SJSA1 (cell line): ENCODE results near the gene SLC6A9. TPM values are rescaled to one million over a fixed set of nuclear protein-coding genes. Genes with fewer than 3 reads are reported as not detected.

Source experiments
- DNase-seq, 2 experiments: peaks; one replicate each; pipeline ENCODE4 v3.0.0-alpha.2; 2015 to 2020; ENCODE audit warnings: low spot score in 2 of 2, low read depth in 1 of 2
- H3K27ac ChIP-seq: fragments of 250-450 bp; sonication (Bioruptor Pico); 2 replicates; pipeline ENCODE4 v1.5.1; 2020; ENCODE audit warnings: mild to moderate bottlenecking, moderate library complexity
- H3K27me3 ChIP-seq: fragments of 250-450 bp; sonication (Bioruptor Pico); replicated peaks from 2 replicates; pipeline ENCODE4 v1.5.1; 2020; ENCODE audit warnings: mild to moderate bottlenecking, moderate library complexity
- H3K36me3 ChIP-seq: fragments of 250-450 bp; sonication (Bioruptor Pico); 2 replicates; pipeline ENCODE4 v1.5.1; 2020; ENCODE audit warnings: mild to moderate bottlenecking
- H3K4me1 ChIP-seq: fragments of 250-450 bp; sonication (Bioruptor Pico); replicated peaks from 2 replicates; pipeline ENCODE4 v1.6.1; 2021; ENCODE audit warnings: mild to moderate bottlenecking
- H3K4me3 ChIP-seq: fragments of 250-450 bp; sonication (Bioruptor Pico); 2 replicates; pipeline ENCODE4 v1.5.1; 2020; ENCODE audit warnings: mild to moderate bottlenecking
- H3K9me3 ChIP-seq: fragments of 250-450 bp; sonication (Bioruptor Pico); replicated peaks from 2 replicates; pipeline ENCODE4 v1.5.1; 2020; ENCODE audit warnings: mild to moderate bottlenecking
- total RNA-seq: library from RNA; depleted of rRNA; stranded (reverse); fragments of >200 nt; shearing (Covaris generic); gene quantifications from 2 replicates; pipeline ENCODE4 v1.2.3, GENCODE V29; 2014

Gene SLC6A9
- total RNA-seq, 1 experiment from 2014 or later, result 0.66 TPM

GRCh38 chr1:43984855-43985254 lies 46.4 kb downstream of the SLC6A9 start:
- H3K4me1 ChIP-seq, result peaks cover 8% of the 10 kb centered on the region
- H3K27ac ChIP-seq, result no peak overlapping the region
- H3K27me3 ChIP-seq, result no peaks in the 10 kb centered on the region
- H3K4me3 ChIP-seq, result no peak overlapping the region
- no peaks in the 10 kb centered on the region for H3K9me3 ChIP-seq
- peaks cover 53% of the 10 kb centered on the region for H3K36me3 ChIP-seq
- no peak for DNase-seq

DNA sequence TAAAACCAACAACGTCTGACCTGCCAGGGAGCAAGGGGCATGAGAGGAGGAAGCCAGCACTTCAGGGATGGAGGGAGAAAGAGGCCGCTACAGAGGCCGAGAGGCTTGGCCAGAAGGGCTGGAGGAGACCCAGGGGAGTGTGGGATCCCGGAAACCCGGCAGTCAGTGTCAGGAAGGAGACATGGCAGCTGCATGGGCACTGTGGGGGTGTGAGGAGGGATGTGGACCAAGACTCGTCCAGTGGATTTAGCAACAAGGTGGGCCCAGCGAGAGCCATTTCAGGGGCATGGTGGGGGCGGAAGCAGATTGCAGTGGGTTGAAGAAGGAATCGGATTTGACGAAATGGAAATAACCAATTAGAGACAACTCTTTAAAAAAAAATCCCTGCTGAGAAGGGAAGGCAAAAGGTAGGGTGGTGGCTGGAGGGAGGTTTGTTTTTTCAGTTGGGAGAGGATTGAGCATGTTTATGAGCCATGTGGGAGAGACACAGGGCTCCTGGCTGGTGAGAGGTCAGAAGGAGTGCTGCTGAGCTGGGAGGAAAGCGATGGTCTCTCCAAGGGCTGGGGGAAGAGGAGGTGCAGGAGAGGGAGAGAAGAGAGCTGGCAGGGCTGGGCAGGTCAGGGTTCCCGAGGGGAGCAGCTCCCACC lies 47.9 kb downstream of the SLC6A9 start:
- Histone ChIP-seq H3K4me3 (no peak overlapping the region), H3K4me1 (peaks cover 16% of the 10 kb centered on the region), H3K27me3 (no peaks in the 10 kb centered on the region), H3K36me3 (peaks cover 58% of the 10 kb centered on the region), H3K27ac (no peak overlapping the region), H3K9me3 (no peaks in the 10 kb centered on the region)
- no peak for DNase-seq

- H3K4me3 ChIP-seq, result no peak overlapping the region
- peaks cover 64% of the 10 kb centered on the region for H3K36me3 ChIP-seq
- no peak for DNase-seq
- peaks cover 21% of the 10 kb centered on the region for H3K4me1 ChIP-seq
- H3K9me3 ChIP-seq, result no peaks in the 10 kb centered on the region
- H3K27ac ChIP-seq, result no peak overlapping the region
- no peaks in the 10 kb centered on the region for H3K27me3 ChIP-seq
Measured at GRCh38 chr1:43982808-43983207, 48.5 kb downstream of the SLC6A9 start.

GRCh38 chr1:43982241-43982640 lies 49.0 kb downstream of the SLC6A9 start:
- peaks cover 69% of the 10 kb centered on the region for H3K36me3 ChIP-seq
- no peak overlapping the region for H3K27ac ChIP-seq
- H3K4me3 ChIP-seq, result no peak overlapping the region
- no peaks in the 10 kb centered on the region for H3K9me3 ChIP-seq
- no peaks in the 10 kb centered on the region for H3K27me3 ChIP-seq
- DNase-seq, result no peak
- H3K4me1 ChIP-seq, result peaks cover 27% of the 10 kb centered on the region

DNA sequence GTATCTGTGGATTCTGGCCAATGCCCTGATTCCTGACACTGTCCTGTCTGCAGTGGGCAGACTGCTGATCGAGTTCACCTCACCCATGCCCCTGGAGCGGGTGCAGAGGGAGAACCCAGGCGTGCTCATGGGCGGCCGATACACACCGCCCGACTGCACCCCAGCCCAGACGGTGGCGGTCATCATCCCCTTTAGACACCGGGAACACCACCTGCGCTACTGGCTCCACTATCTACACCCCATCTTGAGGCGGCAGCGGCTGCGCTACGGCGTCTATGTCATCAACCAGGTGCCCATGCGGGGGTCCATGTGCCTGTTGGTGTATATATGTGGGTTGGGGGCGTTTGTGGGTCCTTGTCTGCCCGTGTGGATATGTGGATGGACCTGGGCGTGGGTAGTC lies 49.6 kb downstream of the SLC6A9 start:
- Histone ChIP-seq H3K27me3 (no peaks in the 10 kb centered on the region), H3K9me3 (no peaks in the 10 kb centered on the region), H3K4me1 (peaks cover 28% of the 10 kb centered on the region), H3K4me3 (no peak overlapping the region), H3K27ac (no peak overlapping the region), H3K36me3 (peaks cover 75% of the 10 kb centered on the region)
- DNase-seq, result no peak

GRCh38 chr1:43981135-43981491 lies 50.1 kb downstream of the SLC6A9 start:
- Histone ChIP-seq H3K36me3 (peaks cover 75% of the 10 kb centered on the region), H3K27ac (no peak overlapping the region), H3K27me3 (no peaks in the 10 kb centered on the region), H3K4me3 (no peak overlapping the region), H3K9me3 (no peaks in the 10 kb centered on the region), H3K4me1 (peaks cover 33% of the 10 kb centered on the region)
- no peak for DNase-seq

DNA sequence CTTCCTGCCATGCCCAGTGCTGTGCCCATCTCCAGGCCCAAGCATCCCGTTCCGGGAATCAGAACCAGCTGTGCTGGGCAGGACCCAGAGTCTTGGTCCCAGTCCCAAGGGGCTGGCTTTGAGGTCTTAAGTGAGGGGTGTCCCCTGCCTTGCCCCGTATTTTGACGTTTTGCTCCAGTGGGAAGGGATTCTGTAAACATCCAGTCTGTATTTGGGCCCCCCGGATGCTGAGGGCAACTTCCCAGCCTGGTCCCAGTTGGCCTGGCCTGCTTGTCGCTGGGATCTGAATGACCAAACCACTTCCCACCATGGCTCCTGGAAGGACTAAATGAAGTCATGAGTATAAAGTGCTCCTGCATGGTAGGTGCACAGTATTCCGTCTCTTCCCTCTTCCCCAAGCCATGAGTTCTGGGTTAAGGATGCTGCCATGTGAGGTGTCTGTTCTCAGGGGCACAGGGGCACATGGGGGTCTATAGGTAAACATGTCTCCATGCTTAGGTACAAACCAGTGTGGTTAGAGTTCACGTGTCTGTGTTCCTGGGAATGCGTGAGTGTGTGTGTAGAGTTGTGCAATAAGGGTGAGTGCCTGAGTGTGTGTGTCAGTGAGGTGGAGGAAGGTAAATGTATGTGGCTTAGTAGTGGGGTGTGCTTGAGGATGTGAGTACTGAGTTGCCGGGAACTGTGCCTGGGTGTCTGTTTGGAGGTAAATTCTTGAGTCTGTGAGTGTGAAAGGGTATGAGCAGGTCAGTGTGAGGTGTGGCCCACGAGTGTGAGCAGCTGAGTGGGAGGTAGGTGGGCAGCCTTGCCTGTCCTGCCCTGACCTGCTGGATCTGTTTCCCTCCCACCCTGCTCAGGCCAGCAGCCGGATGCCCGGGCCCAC lies 50.8 kb downstream of the SLC6A9 start:
- Histone ChIP-seq H3K27me3 (no peaks in the 10 kb centered on the region), H3K9me3 (no peaks in the 10 kb centered on the region), H3K4me3 (peak overlapping the region; percentile 59), H3K27ac (peak overlapping the region; percentile 65; the same call in 1 of the 2 replicates), H3K36me3 (peaks cover 73% of the 10 kb centered on the region), H3K4me1 (peaks cover 39% of the 10 kb centered on the region)
- DNase-seq, result no peak

GRCh38 chr1:43979528-43980254 lies 51.6 kb downstream of the SLC6A9 start:
- H3K27ac ChIP-seq, result peak overlapping the region; percentile 65
- DNase-seq, result peak; percentile 46 to 68
- peak overlapping the region; percentile 59 for H3K4me3 ChIP-seq
- H3K9me3 ChIP-seq, result no peaks in the 10 kb centered on the region
- peaks cover 40% of the 10 kb centered on the region for H3K4me1 ChIP-seq
- no peaks in the 10 kb centered on the region for H3K27me3 ChIP-seq
- H3K36me3 ChIP-seq, result peaks cover 75% of the 10 kb centered on the region

GRCh38 chr1:43979261-43979527 lies 52.1 kb downstream of the SLC6A9 start:
- Histone ChIP-seq H3K4me3 (peak overlapping the region; percentile 59), H3K36me3 (peaks cover 71% of the 10 kb centered on the region), H3K27me3 (no peaks in the 10 kb centered on the region), H3K27ac (peak overlapping the region; percentile 65), H3K4me1 (peaks cover 44% of the 10 kb centered on the region), H3K9me3 (no peaks in the 10 kb centered on the region)
- no peak for DNase-seq

DNA sequence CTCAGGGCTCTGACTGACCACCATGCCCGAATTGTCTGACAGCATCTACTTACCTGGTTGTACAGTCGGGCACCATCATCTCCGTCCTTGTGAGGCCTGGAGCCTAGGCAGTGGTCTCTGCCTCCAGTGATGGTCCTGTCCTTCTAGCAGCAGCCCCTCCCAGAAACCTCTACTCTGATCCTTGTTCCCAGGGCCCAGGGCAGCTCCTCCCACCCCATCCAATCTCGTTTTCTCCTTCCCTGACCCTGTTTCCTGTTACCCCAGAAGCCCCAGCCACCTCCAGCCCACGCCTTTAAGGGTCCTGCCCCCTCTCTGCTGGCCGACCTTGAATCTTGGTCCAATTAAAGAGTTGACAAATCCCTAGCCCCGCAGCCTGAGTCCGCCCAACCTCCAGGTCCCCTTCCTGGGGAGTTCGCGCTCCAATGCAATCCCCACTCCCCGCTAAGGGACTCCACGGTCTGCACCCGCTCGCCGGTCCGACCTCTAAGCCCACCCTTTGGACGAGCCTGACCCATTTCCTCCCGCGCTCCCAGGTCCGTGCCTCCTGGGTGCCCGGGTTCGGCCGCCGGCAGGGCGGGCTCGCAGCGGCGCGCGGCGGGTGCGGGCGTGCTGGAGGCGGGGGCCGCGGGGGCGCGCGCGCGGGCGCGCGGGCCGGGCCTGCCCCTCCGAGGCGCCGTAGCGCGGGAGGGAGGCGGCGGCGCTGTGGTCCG lies 52.6 kb downstream of the SLC6A9 start, which contains the start of gene B4GALT2:
B4GALT2 (plus strand) TSS at position 660 of the 710 bp plus-strand sequence. CDS start 1,951 bp downstream, outside the sequence.
- Histone ChIP-seq H3K27me3 (no peaks in the 10 kb centered on the region), H3K27ac (peak within 1 kb of the TSS; percentile 65), H3K4me1 (peaks cover 46% of the 10 kb centered on the region), H3K9me3 (no peaks in the 10 kb centered on the region), H3K36me3 (peaks cover 69% of the 10 kb centered on the region), H3K4me3 (peak within 1 kb of the TSS; percentile 59)
- peak in 1 of 2 experiments; percentile 42 for DNase-seq

- Histone ChIP-seq H3K36me3 (peaks cover 69% of the 10 kb centered on the region), H3K27me3 (no peaks in the 10 kb centered on the region), H3K4me1 (peaks cover 46% of the 10 kb centered on the region), H3K9me3 (no peaks in the 10 kb centered on the region), H3K4me3 (no peak overlapping the region), H3K27ac (no peak overlapping the region)
- no peak for DNase-seq
Measured at GRCh38 chr1:43978264-43978550, 53.1 kb downstream of the SLC6A9 start.

GRCh38 chr1:43977376-43978263 lies 53.6 kb downstream of the SLC6A9 start:
- Histone ChIP-seq H3K27ac (no peak overlapping the region), H3K4me1 (peaks cover 46% of the 10 kb centered on the region), H3K9me3 (no peaks in the 10 kb centered on the region), H3K4me3 (no peak overlapping the region), H3K27me3 (no peaks in the 10 kb centered on the region), H3K36me3 (peaks cover 68% of the 10 kb centered on the region)
- DNase-seq, result no peak

- Histone ChIP-seq H3K4me1 (peaks cover 46% of the 10 kb centered on the region), H3K9me3 (no peaks in the 10 kb centered on the region), H3K27ac (no peak overlapping the region), H3K4me3 (no peak overlapping the region), H3K27me3 (no peaks in the 10 kb centered on the region), H3K36me3 (peaks cover 67% of the 10 kb centered on the region)
- DNase-seq, result no peak
Measured at GRCh38 chr1:43976890-43977289, 54.4 kb downstream of the SLC6A9 start.
